PFSK-1 (cell line): ENCODE results near the gene KDM2A.

Source experiments
- POLR2AphosphoS5 ChIP-seq: IDR thresholded peaks from 2 replicates; pipeline ENCODE4 v1.6.1; 2012; ENCODE audit warnings: low read depth, mild to moderate bottlenecking, control low read depth, low read length, moderate library complexity
- REST ChIP-seq, 2 experiments: IDR thresholded peaks; 2 replicates each; pipeline versions ENCODE4 v1.6.1 to v1.8.0; 2011 to 2012; ENCODE audit warnings: low read depth in 2 of 2, low read length in 2 of 2, control low read depth in 1 of 2, inconsistent platforms in 1 of 2, mild to moderate bottlenecking in 1 of 2, moderate library complexity in 1 of 2; ENCODE audit not compliant: insufficient read depth in 1 of 2
- SIN3A ChIP-seq: IDR thresholded peaks from 2 replicates; pipeline ENCODE4 v1.6.1; 2012; ENCODE audit warnings: mild to moderate bottlenecking, low read length, moderate library complexity, borderline replicate concordance; ENCODE audit not compliant: insufficient read depth

GRCh38 chr11:67279589-67280340, 160.7 kb downstream of the KDM2A start:
- no peak for TF ChIP-seq POLR2AphosphoS5
- no peak for TF ChIP-seq SIN3A
- no peak for TF ChIP-seq REST (IDR thresholded peaks at IDR 0.05; ENCODE audit: insufficient read depth in 1 of 2, low read depth in 2 of 2, low read length in 2 of 2)
